ENCODE measurements around the gene GRID2IP.

DNA sequence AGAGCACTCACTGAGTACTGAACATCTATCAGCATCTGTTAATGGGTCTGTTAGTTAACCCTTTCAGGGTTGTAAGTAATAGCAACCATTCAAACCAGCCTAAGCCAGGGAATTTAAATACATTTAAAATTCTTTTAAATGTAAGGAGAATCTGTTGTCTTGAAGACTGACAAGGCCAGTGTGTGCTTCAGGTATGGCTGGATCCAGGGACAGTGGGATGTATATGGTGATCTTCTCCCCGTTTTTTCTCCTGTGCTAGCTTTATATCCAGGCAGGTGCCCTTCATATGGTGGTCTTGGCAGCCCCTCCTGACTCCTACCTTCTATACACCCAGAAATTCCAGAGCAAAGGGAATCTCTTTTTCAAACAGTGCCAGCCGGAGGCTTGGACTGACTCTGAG is 56.9 kb downstream of the GRID2IP start:
- TF ChIP-seq, protein P1, sequence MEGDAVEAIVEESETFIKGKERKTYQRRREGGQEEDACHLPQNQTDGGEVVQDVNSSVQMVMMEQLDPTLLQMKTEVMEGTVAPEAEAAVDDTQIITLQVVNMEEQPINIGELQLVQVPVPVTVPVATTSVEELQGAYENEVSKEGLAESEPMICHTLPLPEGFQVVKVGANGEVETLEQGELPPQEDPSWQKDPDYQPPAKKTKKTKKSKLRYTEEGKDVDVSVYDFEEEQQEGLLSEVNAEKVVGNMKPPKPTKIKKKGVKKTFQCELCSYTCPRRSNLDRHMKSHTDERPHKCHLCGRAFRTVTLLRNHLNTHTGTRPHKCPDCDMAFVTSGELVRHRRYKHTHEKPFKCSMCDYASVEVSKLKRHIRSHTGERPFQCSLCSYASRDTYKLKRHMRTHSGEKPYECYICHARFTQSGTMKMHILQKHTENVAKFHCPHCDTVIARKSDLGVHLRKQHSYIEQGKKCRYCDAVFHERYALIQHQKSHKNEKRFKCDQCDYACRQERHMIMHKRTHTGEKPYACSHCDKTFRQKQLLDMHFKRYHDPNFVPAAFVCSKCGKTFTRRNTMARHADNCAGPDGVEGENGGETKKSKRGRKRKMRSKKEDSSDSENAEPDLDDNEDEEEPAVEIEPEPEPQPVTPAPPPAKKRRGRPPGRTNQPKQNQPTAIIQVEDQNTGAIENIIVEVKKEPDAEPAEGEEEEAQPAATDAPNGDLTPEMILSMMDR (conservative IDR thresholded peaks at IDR 0.05) = no peak
- TF ChIP-seq ZFX (IDR thresholded peaks at IDR 0.05) = no peak

All from C4-2B (cell line).